DOHH2 (cell line): ENCODE measurements around the gene KIRREL3.

Source experiments
- H3F3A ChIP-seq: fragments of 200-600 bp; sonication (generic), shearing (Covaris generic); 2 replicates; pipeline ENCODE4 v1.6.0; 2016; ENCODE audit warnings: antibody characterized with exemption, mild to moderate bottlenecking; ENCODE audit not compliant: control insufficient read depth, insufficient read depth
- H3K27ac ChIP-seq: fragments of 200-600 bp; sonication (generic); 2 replicates; pipeline ENCODE4 v1.5.1; 2014; ENCODE audit warnings: low read depth, mild to moderate bottlenecking, low read length, moderate library complexity
- H3K27me3 ChIP-seq: fragments of 200-600 bp; sonication (generic); 2 replicates; pipeline ENCODE4 v1.6.1; 2014; ENCODE audit warnings: mild to moderate bottlenecking, low read length, mixed read lengths; ENCODE audit not compliant: control insufficient read depth
- H3K36me3 ChIP-seq: fragments of 200-600 bp; sonication (generic); 2 replicates; pipeline ENCODE4 v1.6.1; 2014; ENCODE audit warnings: mild to moderate bottlenecking, low read length, moderate library complexity, mixed read lengths; ENCODE audit not compliant: control insufficient read depth
- H3K4me1 ChIP-seq: fragments of 200-600 bp; sonication (generic); 2 replicates; pipeline ENCODE4 v1.6.1; 2014; ENCODE audit warnings: mild to moderate bottlenecking, low read length, mixed read lengths; ENCODE audit not compliant: control insufficient read depth
- H3K4me2 ChIP-seq: fragments of 200-600 bp; sonication (generic); 2 replicates; pipeline ENCODE4 v1.6.0; 2014; ENCODE audit warnings: mild to moderate bottlenecking, low read length, moderate library complexity
- H3K4me3 ChIP-seq: fragments of 200-600 bp; sonication (generic); 2 replicates; pipeline ENCODE4 v1.5.1; 2014; ENCODE audit warnings: mild to moderate bottlenecking, low read length, mixed read lengths
- H3K79me2 ChIP-seq: fragments of 200-600 bp; sonication (generic); 2 replicates; pipeline ENCODE4 v1.6.1; 2014; ENCODE audit warnings: mild to moderate bottlenecking, low read length, mixed read lengths; ENCODE audit not compliant: control insufficient read depth
- H3K9me2 ChIP-seq: fragments of 200-600 bp; sonication (generic); replicated peaks from 2 replicates; pipeline ENCODE4 v1.6.1; 2014; ENCODE audit warnings: mild to moderate bottlenecking, low read length, mixed read lengths; ENCODE audit not compliant: control insufficient read depth
- H3K9me3 ChIP-seq: fragments of 200-600 bp; sonication (generic); 2 replicates; pipeline ENCODE4 v1.6.1; 2014; ENCODE audit warnings: antibody characterized with exemption, low read length, mixed read lengths; ENCODE audit not compliant: control insufficient read depth, insufficient read depth
- H4K20me1 ChIP-seq: fragments of 200-600 bp; sonication (generic); 2 replicates; pipeline ENCODE4 v1.6.0; 2014; ENCODE audit warnings: low read depth, mild to moderate bottlenecking, antibody characterized with exemption, low read length, moderate library complexity; ENCODE audit not compliant: control insufficient read depth, insufficient read depth
- CTCF ChIP-seq: fragments of 200-600 bp; sonication (generic); IDR thresholded peaks from one replicate; pipeline ENCODE4 v1.5.1; 2014; ENCODE audit warnings: antibody characterized with exemption, mild to moderate bottlenecking, low read depth, low read length; ENCODE audit not compliant: poor library complexity, severe bottlenecking
- EZH2phosphoT487 ChIP-seq: fragments of 200-600 bp; sonication (generic); IDR thresholded peaks from 2 replicates; pipeline ENCODE4 v1.6.1; 2017; ENCODE audit warnings: borderline replicate concordance, mild to moderate bottlenecking, antibody characterized with exemption, low read length, moderate library complexity, mixed read lengths

KIRREL3 gene

GRCh38 chr11:126602993-126603392, 397.6 kb downstream of the KIRREL3 start:
- Histone ChIP-seq H3F3A (no peaks in the 10 kb centered on the region), H3K4me3 (no peak overlapping the region), H3K4me1 (no peaks in the 10 kb centered on the region), H4K20me1 (no peaks in the 10 kb centered on the region), H3K4me2 (no peak overlapping the region), H3K27me3 (no peaks in the 10 kb centered on the region), H3K36me3 (no peaks in the 10 kb centered on the region), H3K27ac (no peak overlapping the region), H3K9me3 (no peaks in the 10 kb centered on the region), H3K9me2 (no peaks in the 10 kb centered on the region), H3K79me2 (no peaks in the 10 kb centered on the region)
- TF ChIP-seq EZH2phosphoT487 (no peak), CTCF (no peak)

DNA sequence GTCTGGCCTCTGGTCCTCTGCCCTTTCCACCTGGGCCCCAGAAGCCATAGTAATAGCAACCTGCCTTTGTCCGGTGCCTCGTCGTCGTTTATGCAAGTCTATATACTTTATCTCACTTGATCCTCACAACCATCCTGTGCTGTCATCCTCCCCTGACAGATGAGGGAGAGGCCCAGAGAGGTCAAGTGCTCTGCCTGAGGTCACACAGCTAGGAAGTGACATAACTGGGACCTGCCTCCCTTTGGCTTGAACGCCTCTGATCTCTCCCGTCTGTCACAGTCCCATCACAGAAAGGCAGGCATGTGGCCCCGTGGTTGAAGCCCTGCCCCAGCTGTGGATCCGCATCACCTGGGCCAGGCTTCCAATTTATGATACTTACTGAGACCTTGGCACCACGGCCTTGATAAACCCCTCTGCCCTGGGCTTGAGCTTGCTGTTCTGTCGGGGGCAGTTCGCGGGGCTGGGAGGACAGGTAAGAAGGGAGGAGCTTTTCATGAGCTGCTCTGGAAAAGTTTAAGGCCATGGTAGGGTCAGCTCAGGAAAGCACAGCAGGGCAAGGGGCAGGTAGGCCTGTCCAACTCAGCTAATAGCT, 398.1 kb downstream of the KIRREL3 start:
- H3K9me2 ChIP-seq, result no peaks in the 10 kb centered on the region
- no peak overlapping the region for H3K4me2 ChIP-seq
- no peaks in the 10 kb centered on the region for H3K9me3 ChIP-seq
- H3K27me3 ChIP-seq, result 0 out of 2 replicates have a peak, but pooled peaks cover 2% of the 10 kb centered on the region
- no peaks in the 10 kb centered on the region for H4K20me1 ChIP-seq
- no peaks in the 10 kb centered on the region for H3K36me3 ChIP-seq
- no peaks in the 10 kb centered on the region for H3K4me1 ChIP-seq
- TF ChIP-seq CTCF (no peak), EZH2phosphoT487 (no peak)
- no peak overlapping the region for H3K4me3 ChIP-seq
- no peaks in the 10 kb centered on the region for H3K79me2 ChIP-seq
- H3K27ac ChIP-seq, result no peak overlapping the region
- no peaks in the 10 kb centered on the region for H3F3A ChIP-seq

GRCh38 chr11:126601550-126602215, 398.9 kb downstream of the KIRREL3 start:
- Histone ChIP-seq H3K9me3 (no peaks in the 10 kb centered on the region), H3K4me3 (no peak overlapping the region), H3K4me1 (no peaks in the 10 kb centered on the region), H3K27ac (no peak overlapping the region), H3F3A (no peaks in the 10 kb centered on the region), H3K79me2 (no peaks in the 10 kb centered on the region), H4K20me1 (no peaks in the 10 kb centered on the region), H3K36me3 (no peaks in the 10 kb centered on the region), H3K27me3 (0 out of 2 replicates have a peak, but pooled peaks cover 2% of the 10 kb centered on the region), H3K9me2 (no peaks in the 10 kb centered on the region), H3K4me2 (no peak overlapping the region)
- TF ChIP-seq CTCF (no peak), EZH2phosphoT487 (no peak)
